GM21390 (cell line): ENCODE results near the gene PRELID2.
"Not testable (repeated sequence)": the region's sequence is repeated elsewhere in the genome, so short reads cannot be mapped to it uniquely, and the experiment has no call there.

ENCODE experiments used
- ATAC-seq: cut with Tn5 transposase; IDR thresholded peaks from one replicate; pipeline ENCODE4 v1.9.1; 2021; ENCODE audit not compliant: unreplicated experiment

Gene PRELID2

DNA sequence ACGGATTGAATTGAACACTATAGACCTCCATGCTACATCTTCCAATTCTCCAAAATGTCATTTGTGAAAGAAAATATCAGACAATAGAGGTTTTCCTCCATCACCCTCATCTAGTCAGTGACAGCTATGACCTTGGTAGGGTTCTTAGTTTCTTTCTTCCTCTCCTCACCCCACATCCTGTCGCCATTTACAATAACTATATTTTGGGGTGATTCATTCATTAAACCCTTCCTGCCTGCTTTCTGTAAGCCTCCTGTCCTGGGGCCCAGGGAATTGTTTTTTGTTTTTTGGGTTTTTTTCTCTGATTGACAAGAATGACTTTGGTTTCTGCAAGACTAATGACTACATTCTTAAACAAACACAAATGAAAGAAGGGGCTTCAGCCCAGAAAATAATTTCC lies 82.6 kb downstream of the PRELID2 start:
- ATAC-seq, result no peak

DNA sequence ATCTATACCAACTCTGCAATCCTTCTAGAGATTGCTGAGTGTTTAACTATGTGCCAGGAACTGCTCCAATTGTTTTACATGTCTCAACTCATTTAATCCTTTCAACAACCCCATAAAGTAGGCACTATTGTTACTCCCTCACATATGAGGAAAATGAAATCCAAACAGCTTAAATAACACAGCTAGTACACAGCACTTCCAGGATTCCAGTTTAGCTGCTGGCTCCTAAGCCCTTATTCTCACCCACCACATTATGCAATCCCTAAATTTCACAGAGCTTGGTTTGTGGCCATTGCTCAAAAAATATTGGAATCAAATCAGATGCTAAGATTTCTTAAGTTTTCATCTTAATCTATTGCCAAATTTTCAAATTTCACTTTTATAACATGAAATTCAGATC lies 84.9 kb downstream of the PRELID2 start:
- no peak for ATAC-seq

DNA sequence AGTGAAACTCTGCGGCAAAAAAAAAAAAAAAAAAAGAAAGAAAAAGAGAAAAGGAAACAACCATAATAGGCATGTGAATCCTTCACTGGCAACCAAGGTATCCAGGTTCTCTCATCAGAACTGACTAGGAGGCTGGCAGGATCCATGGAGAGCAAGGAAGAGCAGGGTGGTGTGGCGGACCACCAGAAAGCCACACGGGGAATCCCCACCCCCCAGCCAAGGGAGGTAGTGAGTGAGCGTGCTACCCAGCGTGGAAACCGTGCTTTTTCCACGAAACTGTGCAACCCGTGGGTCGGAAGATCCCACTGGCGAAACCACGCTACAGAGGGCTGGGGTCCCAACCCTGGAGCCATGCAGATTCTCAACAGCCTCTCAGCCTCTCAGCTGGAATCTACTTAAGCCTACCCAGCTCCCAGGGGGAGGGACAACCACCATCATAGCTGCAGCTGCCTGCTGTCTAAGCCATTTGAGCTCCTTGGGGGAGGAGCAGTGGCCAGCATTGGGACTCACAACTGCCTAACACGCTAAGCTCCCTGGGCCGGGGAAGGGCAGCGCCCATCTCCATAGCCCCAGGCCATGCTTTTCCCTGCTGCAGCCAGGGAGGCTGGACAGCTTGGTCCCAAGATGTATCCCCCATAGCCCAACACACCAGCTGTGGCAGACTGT lies 91.6 kb downstream of the PRELID2 start:
- no peak for ATAC-seq

DNA sequence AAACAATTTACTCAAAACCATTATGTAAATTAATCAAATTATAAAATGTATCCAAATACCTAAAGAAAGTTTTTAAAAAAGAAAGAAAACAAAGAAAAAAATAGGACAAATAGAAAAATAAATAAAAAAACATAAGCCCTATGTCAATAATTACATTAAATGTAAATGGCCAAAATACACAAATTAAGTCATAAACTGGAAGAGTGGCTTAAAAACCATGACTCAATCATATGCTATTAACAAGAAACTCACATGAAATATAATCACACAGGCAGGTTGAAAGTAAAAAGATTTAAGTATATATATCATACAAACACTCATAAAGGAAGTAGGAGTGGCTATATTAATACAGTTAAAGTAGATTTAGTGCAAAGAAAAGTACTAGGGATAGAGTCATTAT lies 95.3 kb downstream of the PRELID2 start:
- no peak for ATAC-seq

DNA sequence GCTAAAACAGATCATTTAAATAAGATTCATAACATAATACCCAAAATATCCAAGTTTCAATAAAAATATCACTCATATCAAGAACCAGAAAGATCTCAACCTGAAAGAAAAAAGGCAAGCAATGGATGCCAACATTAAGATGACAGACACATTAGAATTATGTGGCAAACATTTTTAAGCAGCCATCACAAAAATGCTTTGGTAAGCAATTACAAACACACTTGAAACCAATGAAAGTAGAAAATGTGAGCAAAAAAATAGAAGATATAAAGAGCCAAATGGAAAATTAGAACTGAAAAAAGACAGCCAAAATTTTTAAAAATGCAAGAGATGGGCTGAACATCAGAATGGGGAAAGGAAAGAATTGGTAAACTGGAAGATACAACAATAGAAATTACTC lies 96.9 kb downstream of the PRELID2 start:
- no peak for ATAC-seq

DNA sequence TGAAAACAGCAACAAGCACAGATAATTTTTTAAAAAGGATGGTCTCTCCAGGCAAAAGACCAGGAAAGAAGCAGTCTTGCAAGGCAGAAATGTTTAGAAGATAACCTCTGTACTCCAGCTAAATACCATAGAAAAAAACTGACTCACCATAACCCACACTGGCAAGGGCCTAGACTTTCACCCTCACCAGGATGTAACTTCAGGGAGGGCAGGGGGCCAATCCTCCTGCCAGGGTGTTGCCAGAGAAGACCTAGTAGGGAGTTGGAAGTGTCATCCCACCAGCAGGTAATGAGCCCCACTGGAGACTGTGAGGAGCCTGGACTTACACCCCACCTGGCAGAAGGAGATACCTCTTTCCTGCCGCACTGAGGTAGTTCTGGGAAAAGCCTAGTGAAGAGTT lies 97.6 kb downstream of the PRELID2 start:
- no peak for ATAC-seq

DNA sequence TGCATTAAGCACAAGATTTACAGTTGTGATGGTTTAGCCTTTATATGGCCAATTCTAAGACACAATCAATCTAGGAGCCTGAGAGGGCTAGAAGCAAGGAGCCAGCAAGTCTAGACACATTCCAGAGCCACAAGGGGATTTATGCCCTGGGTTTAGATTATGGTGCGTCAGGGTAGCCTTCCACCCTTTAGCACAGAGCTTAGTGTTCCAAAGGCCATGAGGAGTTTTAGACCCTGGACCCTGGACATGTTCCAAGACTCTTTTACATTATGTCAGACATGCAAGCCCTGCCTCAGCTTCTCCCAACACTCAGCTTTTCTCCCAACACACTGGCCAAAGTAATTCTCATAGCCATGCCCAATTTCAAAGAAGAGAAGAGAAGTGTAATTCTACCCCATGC lies 105.2 kb downstream of the PRELID2 start:
- not testable (repeated sequence) for ATAC-seq

DNA sequence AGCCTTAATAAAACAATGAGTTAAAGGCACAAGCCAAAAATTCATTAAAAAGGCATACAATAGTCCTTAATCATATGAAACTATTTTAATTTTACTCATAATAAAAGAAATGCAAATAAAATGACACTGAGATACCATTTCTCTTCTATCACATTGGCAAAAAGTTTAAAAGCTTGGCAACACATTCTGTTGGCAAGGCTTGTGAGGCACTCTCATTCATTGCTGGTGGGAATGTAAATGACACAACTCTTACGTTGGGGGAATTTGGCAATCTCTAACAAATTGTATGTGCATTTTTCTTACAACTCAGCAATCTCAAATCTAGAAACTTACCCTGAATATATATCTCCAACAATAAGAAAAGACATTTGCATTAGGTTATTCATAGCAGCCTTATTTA lies 111.6 kb downstream of the PRELID2 start:
- no peak for ATAC-seq

DNA sequence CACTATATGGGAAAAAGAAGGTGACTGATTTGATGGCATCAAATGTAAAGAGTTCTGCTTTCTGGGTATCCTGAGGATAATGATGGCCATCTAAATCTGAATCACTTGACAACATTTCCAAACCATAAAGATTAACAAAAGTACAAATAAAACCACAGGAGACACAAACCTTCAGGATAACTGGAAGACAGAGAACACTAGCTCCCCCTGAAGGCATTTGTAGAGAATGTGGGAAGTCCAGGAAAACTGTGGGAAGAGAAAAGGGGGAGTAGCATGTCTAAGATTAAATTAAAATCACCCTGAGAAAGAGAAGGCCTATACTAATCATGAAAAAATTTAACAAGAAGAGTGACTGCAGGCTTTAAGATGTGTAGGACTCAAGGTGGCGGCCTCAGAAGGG lies 116.2 kb downstream of the PRELID2 start:
- ATAC-seq, result no peak

DNA sequence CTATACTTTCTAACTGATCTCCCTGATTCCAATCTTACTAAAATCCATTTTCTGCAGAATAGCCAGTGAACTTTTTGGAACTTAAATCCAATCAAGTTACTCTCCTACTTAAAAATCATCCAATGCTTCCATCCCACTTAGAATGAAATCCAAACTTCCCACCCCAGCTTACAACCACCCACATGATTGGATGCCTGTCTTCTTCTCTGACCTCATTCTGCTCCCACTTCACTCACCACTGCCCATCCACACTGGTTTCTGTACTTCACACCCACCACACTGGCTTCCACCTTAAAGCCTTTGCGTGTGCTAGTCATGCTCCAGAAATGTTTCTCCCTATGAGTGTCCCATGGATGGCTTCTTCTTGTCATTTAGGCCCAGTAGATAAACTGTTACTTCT lies 119.7 kb downstream of the PRELID2 start:
- no peak for ATAC-seq

DNA sequence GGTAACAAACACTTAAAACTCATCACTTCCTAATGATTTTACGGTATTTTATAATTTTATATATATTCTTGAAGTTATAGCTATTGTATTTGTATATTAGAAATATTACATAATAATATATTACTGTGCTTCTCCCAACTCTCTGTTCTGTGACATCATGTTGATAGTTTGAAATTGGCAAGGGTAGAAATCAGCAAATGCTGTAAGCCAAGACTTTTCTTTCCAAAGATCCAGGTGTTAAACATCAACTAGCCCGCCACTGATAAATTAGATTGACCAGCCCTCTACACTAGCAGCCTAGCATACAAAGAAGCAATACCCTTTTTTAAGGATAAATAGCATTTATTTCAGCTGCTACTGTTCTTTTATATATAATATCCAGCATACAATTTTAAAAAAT lies 122.9 kb downstream of the PRELID2 start:
- ATAC-seq, result no peak

DNA sequence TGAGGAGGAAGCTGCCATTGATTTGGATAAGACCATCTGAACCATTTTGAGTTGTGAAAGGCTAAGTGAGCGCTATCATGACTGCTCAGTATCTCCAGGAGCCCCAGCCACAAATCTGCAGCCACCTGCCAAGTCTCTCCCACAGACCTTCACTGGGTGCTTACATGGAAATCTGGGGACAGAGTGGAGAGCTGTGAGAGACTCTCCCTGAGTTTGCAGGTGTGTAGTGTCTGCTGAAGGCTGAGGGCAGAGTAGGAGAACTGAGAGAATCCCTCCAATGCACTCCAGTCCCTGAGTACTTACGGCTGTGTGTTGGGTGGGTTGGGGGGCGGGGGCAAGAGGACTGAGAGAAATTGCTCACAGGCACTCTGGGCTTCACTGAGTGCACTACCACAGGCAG lies 123.7 kb downstream of the PRELID2 start:
- ATAC-seq, result no peak
